Measurements from ENCODE around the gene LGR6. TPM values are rescaled to one million over a fixed set of nuclear protein-coding genes. Genes with fewer than 3 reads are reported as not detected.

Gene LGR6
- total and polyA plus RNA-seq, 10 of the 15 experiments (the other 5 are each of a cell fraction or from before 2014, with no cell fraction given), result not detected

GRCh38 chr1:202348509-202349205, 155.1 kb downstream of the LGR6 start, which contains the start of gene PPP1R12B:
TSS of gene PPP1R12B (plus strand) at chr1:202348699. CDS start at chr1:202348852, 153 bp downstream.
- CTCF ChIA-PET, result interaction anchor here (1.1 to 3.0 kb wide), 7 partner anchors 10 to 251 kb away, joined by 3 to 8 read pairs (median 4); partner anchors contain the start of gene LGR6
- Histone ChIP-seq H3K4me2 (ENCODE audit: control insufficient read depth, insufficient read depth) (peak within 1 kb of the TSS; percentile 60), H3K4me3 (peak within 1 kb of the TSS; percentile 88), H3K9me3 (replicated peaks; ENCODE audit: control insufficient read depth, insufficient read depth, low read length) (no peaks in the 10 kb centered on the region), H3K27me3 (replicated peaks in 1 of 2; ENCODE audit: control insufficient read depth in 2 of 2, insufficient read depth in 2 of 2, low read length in 1 of 2) (no peaks in the 10 kb centered on the region), H3K4me1 (ENCODE audit: control insufficient read depth, insufficient read depth, low read length) (no peaks in the 10 kb centered on the region; the same call in 1 of the 2 replicates), H3K79me2 (ENCODE audit: control insufficient read depth, insufficient read depth, low read length) (peaks cover 3% of the 10 kb centered on the region; the same call in 1 of the 2 replicates), H3K36me3 (ENCODE audit: control insufficient read depth in 2 of 2, insufficient read depth in 2 of 2, low read length in 1 of 2) (no peaks in the 10 kb centered on the region), H3K27ac (ENCODE audit: control insufficient read depth, insufficient read depth) (peak within 1 kb of the TSS; percentile 40; the same call in 1 of the 2 replicates), H4K20me1 (ENCODE audit: control insufficient read depth, insufficient read depth) (no peaks in the 10 kb centered on the region), H3K9ac (ENCODE audit: control insufficient read depth, insufficient read depth, low read length) (peak within 1 kb of the TSS; percentile 58), H2AFZ (ENCODE audit: control insufficient read depth, low read depth, low read length) (peak within 1 kb of the TSS; percentile 92)
- ATAC-seq (peak; percentile 99), FAIRE-seq (peak; percentile 100), DNase-seq (ENCODE audit: low read depth, low spot score) (peak; percentile 94)
- SMC1A ChIA-PET (ENCODE audit: uncharacterized antibody, unreplicated experiment), result interaction anchor here (0.5 to 2.6 kb wide), 3 partner anchors 10 to 58 kb away, joined by 3 to 9 read pairs (median 3); no protein-coding TSS in a partner anchor
- POLR2A ChIA-PET, result no interaction called here
- in situ Hi-C loops (cut with MboI) (no loop called here), intact Hi-C loops (cut with micrococcal nuclease; ENCODE audit: unreplicated experiment) (loop anchor here (5.0 to 10.0 kb wide), 2 partner anchors 96 to 269 kb away; no protein-coding TSS in a partner anchor)
- under 1% methylated on average over 60 of the region's 60 CpGs for WGBS (ENCODE audit: insufficient coverage, insufficient replicate concordance, low lambda C conversion rate, missing lambda C conversion rate)
- no TSS peak for BruUV-seq (replicated peaks)
- RAD21 ChIA-PET (ENCODE audit: unreplicated experiment), result interaction anchor here (1.0 to 1.6 kb wide), 4 partner anchors 85 to 371 kb away, joined by 3 to 4 read pairs (median 4); no protein-coding TSS in a partner anchor
- TF ChIP-seq SMC3 (IDR thresholded peaks at IDR 0.05; ENCODE audit: borderline replicate concordance, low read length), result no peak
- TF ChIP-seq MEF2A (IDR thresholded peaks at IDR 0.05; ENCODE audit: insufficient read depth, low read depth, low read length), result no peak
- TF ChIP-seq CHD1 (IDR thresholded peaks at IDR 0.05; ENCODE audit: low read depth, low read length), result no peak
- TF ChIP-seq RUNX3 (IDR thresholded peaks at IDR 0.05; ENCODE audit: low read length), result 0 out of 2 replicates have a peak, but pooled peaks have one; percentile 8
- TF ChIP-seq RB1 (IDR thresholded peaks at IDR 0.05; ENCODE audit: borderline replicate concordance), result peak; percentile 85; the same call in 1 of the 2 replicates
- no peak for TF ChIP-seq E2F4 (IDR thresholded peaks at IDR 0.05; ENCODE audit: low read depth, low read length)
- no peak; the same call in 1 of the 2 replicates for TF ChIP-seq PKNOX1 (IDR thresholded peaks at IDR 0.05)
- TF ChIP-seq CBFB (IDR thresholded peaks at IDR 0.05; ENCODE audit: low read depth), result no peak
- peak; percentile 15; the same call in 1 of the 3 replicates for TF ChIP-seq POU2F2 (IDR thresholded peaks at IDR 0.05; ENCODE audit: borderline replicate concordance, low read depth, low read length)
- no peak for TF ChIP-seq CEBPZ (IDR thresholded peaks at IDR 0.05; ENCODE audit: low read depth, low read length)
- TF ChIP-seq IRF3 (IDR thresholded peaks at IDR 0.05), result no peak
- no peak for TF ChIP-seq RBBP5 (conservative IDR thresholded peaks at IDR 0.05)
- no peak for TF ChIP-seq ESRRA (IDR thresholded peaks at IDR 0.05; ENCODE audit: low read length)
- no peak for TF ChIP-seq IRF5 (IDR thresholded peaks at IDR 0.05; ENCODE audit: borderline replicate concordance)
- no peak for TF ChIP-seq EZH2 (IDR thresholded peaks at IDR 0.05; ENCODE audit: borderline replicate concordance, control insufficient read depth, low read depth, low read length)
